ENCODE measurements around the gene ZNF302. TPM values are rescaled to one million over a fixed set of nuclear protein-coding genes. Genes with fewer than 3 reads are reported as not detected.
A peak's percentile ranks its signal among the peaks of the same experiment; 100 is the strongest.

Gene ZNF302
- total RNA-seq, 1 donor from 2014 or later, result 16.2 TPM

- H3K36me3 ChIP-seq (ENCODE audit: control insufficient read depth in 3 of 3, insufficient read depth in 3 of 3, low read length in 3 of 3), result no peaks in the 10 kb centered on the region
- no peak overlapping the region for H3K4me3 ChIP-seq (ENCODE audit: low read length in 3 of 3)
- no peak overlapping the region for H3K27ac ChIP-seq (ENCODE audit: low read depth, low read length)
- H3K9me3 ChIP-seq (ENCODE audit: control insufficient read depth in 3 of 3, low read length in 3 of 3), result no peaks in the 10 kb centered on the region
- H3K9ac ChIP-seq (ENCODE audit: low read depth in 1 of 3, low read length in 3 of 3), result no peak overlapping the region
- H3K27me3 ChIP-seq (ENCODE audit: control insufficient read depth in 3 of 3, insufficient read depth in 3 of 3, low read length in 3 of 3), result no peaks in the 10 kb centered on the region
- no peaks in the 10 kb centered on the region for H3K4me1 ChIP-seq (ENCODE audit: control insufficient read depth in 3 of 3, insufficient read depth in 3 of 3, low read length in 3 of 3)
Observed at GRCh38 chr19:34713262-34713637, 35.8 kb downstream of the ZNF302 start.

DNA sequence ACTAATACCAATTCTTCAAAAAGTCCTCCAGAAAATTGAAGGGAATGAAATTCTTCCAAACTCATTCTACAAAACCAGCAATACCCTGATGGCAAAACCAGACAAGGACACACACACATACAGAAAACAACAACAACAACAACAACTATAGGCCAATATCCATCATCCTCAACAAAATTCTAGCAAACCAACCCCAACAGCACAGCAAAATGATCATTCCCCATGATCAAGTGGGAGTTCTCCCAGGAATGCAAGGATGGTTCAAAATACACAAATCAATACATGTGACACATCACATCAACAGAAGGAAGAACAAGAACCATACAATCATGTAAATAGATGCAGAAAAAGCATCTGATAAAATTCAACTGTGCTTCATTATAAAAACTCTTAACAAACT, 37.9 kb downstream of the ZNF302 start:
- H3K9ac ChIP-seq (ENCODE audit: low read depth in 1 of 3, low read length in 3 of 3), result no peak overlapping the region
- H3K27me3 ChIP-seq (ENCODE audit: control insufficient read depth in 3 of 3, insufficient read depth in 3 of 3, low read length in 3 of 3), result no peaks in the 10 kb centered on the region
- no peak overlapping the region for H3K27ac ChIP-seq (ENCODE audit: low read depth, low read length)
- H3K9me3 ChIP-seq (ENCODE audit: control insufficient read depth in 3 of 3, low read length in 3 of 3), result no peaks in the 10 kb centered on the region
- H3K36me3 ChIP-seq (ENCODE audit: control insufficient read depth in 3 of 3, insufficient read depth in 3 of 3, low read length in 3 of 3), result no peaks in the 10 kb centered on the region
- no peak overlapping the region for H3K4me3 ChIP-seq (ENCODE audit: low read length in 3 of 3)
- H3K4me1 ChIP-seq (ENCODE audit: control insufficient read depth in 3 of 3, insufficient read depth in 3 of 3, low read length in 3 of 3), result no peaks in the 10 kb centered on the region

- H3K36me3 ChIP-seq (ENCODE audit: control insufficient read depth in 3 of 3, insufficient read depth in 3 of 3, low read length in 3 of 3), result no peaks in the 10 kb centered on the region
- peaks cover 3 to 9% (median 9%) of the 10 kb centered on the region in 3 donors for H3K27me3 ChIP-seq (ENCODE audit: control insufficient read depth in 3 of 3, insufficient read depth in 3 of 3, low read length in 3 of 3)
- H3K9ac ChIP-seq (ENCODE audit: low read depth in 1 of 3, low read length in 3 of 3), result no peak overlapping the region
- H3K4me1 ChIP-seq (ENCODE audit: control insufficient read depth in 3 of 3, insufficient read depth in 3 of 3, low read length in 3 of 3), result no peaks in the 10 kb centered on the region
- H3K27ac ChIP-seq (ENCODE audit: low read depth, low read length), result no peak overlapping the region
- H3K9me3 ChIP-seq (ENCODE audit: control insufficient read depth in 3 of 3, low read length in 3 of 3), result no peaks in the 10 kb centered on the region
- no peak overlapping the region for H3K4me3 ChIP-seq (ENCODE audit: low read length in 3 of 3)
Observed at GRCh38 chr19:34722353-34722752, 44.9 kb downstream of the ZNF302 start.

DNA sequence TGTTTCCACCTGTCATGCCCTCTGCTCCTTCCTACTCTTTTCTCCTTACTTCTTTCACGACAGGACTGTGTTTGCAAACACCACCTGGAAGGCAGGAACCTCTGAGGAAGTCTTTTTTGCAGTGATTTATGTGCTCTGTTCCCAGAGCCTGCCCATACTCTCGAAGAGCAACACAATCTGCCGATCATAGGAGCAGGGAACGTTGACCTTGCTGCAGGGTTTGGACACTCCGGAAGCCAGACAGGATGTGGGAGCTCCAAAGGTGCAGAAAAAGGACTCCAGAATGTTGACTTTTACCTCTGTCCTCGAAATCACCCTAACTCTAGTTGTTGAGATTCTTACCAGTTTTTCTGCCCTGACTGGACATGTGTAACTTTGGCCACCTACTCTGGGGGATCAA, 47.9 kb downstream of the ZNF302 start:
- Histone ChIP-seq H3K4me3 (ENCODE audit: low read length in 3 of 3) (no peak overlapping the region), H3K27ac (ENCODE audit: low read depth, low read length) (no peak overlapping the region), H3K9me3 (ENCODE audit: control insufficient read depth in 3 of 3, low read length in 3 of 3) (no peaks in the 10 kb centered on the region), H3K36me3 (ENCODE audit: control insufficient read depth in 3 of 3, insufficient read depth in 3 of 3, low read length in 3 of 3) (no peaks in the 10 kb centered on the region), H3K27me3 (ENCODE audit: control insufficient read depth in 3 of 3, insufficient read depth in 3 of 3, low read length in 3 of 3) (peaks cover 3 to 12% (median 9%) of the 10 kb centered on the region in 3 donors), H3K4me1 (ENCODE audit: control insufficient read depth in 3 of 3, insufficient read depth in 3 of 3, low read length in 3 of 3) (no peaks in the 10 kb centered on the region), H3K9ac (ENCODE audit: low read depth in 1 of 3, low read length in 3 of 3) (no peak overlapping the region)

DNA sequence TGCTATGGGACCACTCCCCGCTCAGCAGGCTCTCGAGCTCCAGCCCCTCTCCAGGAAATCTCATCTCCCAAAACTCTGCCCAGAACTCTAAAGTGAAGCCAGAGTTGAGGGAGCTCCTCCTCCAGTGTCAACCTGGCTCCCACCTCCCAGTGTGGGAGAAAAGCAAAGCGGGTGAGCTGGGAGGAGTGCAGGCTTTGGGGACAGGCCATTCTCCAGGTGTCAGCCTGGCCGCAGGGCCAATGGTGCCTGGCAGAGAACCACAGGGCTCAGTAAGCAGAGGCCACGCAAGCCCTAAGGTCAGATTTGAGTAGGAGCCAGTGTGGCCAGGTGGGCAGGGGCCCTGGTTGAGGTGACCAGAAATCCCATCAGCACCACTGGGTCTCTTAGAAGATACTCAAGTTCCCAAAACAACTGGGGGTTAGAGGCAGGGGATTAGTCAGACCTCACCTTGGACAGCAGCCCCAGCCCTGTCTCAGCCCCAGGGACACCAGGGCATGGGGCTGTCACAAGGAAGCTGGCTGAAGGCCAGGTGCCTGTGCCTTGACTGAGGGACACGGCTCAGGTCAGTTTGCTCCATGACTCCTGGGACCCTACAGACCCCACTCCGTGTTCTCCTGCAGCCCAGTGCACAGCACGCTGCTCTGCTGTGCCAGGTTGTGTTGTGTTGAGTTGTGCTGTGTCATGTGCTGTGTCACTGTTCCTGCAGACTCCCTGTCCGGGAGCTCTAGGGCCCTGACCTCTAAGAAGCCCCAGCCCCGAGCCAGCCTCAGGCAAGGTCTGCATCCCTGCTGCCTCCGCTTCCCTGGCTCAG, 53.7 kb downstream of the ZNF302 start:
- H3K27ac ChIP-seq (ENCODE audit: low read depth, low read length), result no peak overlapping the region
- H3K9me3 ChIP-seq (ENCODE audit: control insufficient read depth in 3 of 3, low read length in 3 of 3), result no peaks in the 10 kb centered on the region
- peaks cover 23 to 36% (median 29%) of the 10 kb centered on the region in 3 donors for H3K4me1 ChIP-seq (ENCODE audit: control insufficient read depth in 3 of 3, insufficient read depth in 3 of 3, low read length in 3 of 3)
- peak overlapping the region in 1 of 3 donors; percentile 40 for H3K9ac ChIP-seq (ENCODE audit: low read depth in 1 of 3, low read length in 3 of 3)
- H3K36me3 ChIP-seq (ENCODE audit: control insufficient read depth in 3 of 3, insufficient read depth in 3 of 3, low read length in 3 of 3), result peaks cover 8 to 13% (median 9%) of the 10 kb centered on the region in 3 donors
- no peak overlapping the region for H3K4me3 ChIP-seq (ENCODE audit: low read length in 3 of 3)
- peaks cover 0 to 7% (median 2%) of the 10 kb centered on the region in 3 donors for H3K27me3 ChIP-seq (ENCODE audit: control insufficient read depth in 3 of 3, insufficient read depth in 3 of 3, low read length in 3 of 3)

DNA sequence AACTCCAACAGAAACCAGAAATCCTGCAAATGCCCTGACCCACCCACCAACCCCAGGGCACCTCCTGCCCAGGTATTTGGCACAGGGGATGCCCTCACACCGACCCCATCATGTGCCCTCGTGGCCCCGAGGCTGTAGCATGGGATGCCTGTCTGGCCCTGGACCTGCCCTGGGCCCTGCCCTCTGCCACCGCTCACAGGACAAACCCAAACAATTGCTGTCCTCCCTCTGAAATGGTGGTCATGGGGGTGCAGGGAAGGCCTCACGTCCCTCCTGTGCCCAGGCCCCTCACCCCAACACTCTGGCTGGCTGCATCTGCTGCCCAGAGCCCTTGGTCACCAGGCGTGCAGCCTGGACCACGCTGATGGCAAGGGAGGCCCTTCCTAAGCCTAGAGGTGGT, 54.5 kb downstream of the ZNF302 start:
- peaks cover 25 to 38% (median 31%) of the 10 kb centered on the region in 3 donors for H3K4me1 ChIP-seq (ENCODE audit: control insufficient read depth in 3 of 3, insufficient read depth in 3 of 3, low read length in 3 of 3)

DNA sequence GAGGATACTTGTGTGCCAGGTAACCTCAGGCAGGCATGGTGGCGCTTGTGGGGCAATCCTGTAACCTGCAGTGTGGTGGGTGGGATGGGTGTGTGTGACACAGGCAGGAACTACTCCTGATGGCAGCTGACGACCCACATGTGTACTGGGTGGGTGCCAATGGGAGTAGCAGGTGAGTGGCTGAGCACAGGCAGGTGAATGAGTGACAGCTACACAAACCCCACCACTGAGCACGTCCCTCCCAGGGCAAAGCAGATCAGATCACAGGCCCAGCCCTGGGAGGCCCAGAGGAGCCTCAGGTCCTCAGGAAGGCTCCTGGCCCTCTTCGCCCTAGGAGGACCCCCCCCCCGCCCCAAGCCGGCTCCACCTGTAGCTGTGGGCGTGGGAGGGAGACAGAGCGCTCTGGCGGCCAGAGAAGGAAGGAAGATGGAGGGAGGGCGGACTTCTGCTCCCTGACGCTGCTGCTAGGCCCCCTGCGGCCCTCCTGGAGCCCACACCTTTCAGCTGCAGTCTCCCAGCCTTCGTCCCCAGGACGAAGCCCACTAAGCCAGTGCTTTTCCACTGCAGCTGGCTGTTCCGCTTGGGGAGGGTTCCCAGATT, 55.2 kb downstream of the ZNF302 start:
- H3K4me1 ChIP-seq (ENCODE audit: control insufficient read depth in 3 of 3, insufficient read depth in 3 of 3, low read length in 3 of 3), result peaks cover 25 to 38% (median 31%) of the 10 kb centered on the region in 3 donors
- H3K27ac ChIP-seq (ENCODE audit: low read depth, low read length), result peak overlapping the region; percentile 99
- no peaks in the 10 kb centered on the region for H3K9me3 ChIP-seq (ENCODE audit: control insufficient read depth in 3 of 3, low read length in 3 of 3)
- H3K36me3 ChIP-seq (ENCODE audit: control insufficient read depth in 3 of 3, insufficient read depth in 3 of 3, low read length in 3 of 3), result peaks cover 14 to 19% (median 14%) of the 10 kb centered on the region in 3 donors
- peaks cover 0 to 2% (median 0%) of the 10 kb centered on the region in 3 donors for H3K27me3 ChIP-seq (ENCODE audit: control insufficient read depth in 3 of 3, insufficient read depth in 3 of 3, low read length in 3 of 3)
- peak overlapping the region; percentile 73 to 97 (median 95) for H3K4me3 ChIP-seq (ENCODE audit: low read length in 3 of 3)
- H3K9ac ChIP-seq (ENCODE audit: low read depth in 1 of 3, low read length in 3 of 3), result peak overlapping the region; percentile 96 to 98 (median 96)

More for the DNA sequence above, 54.5 kb downstream of the ZNF302 start:
- Histone ChIP-seq H3K36me3 (ENCODE audit: control insufficient read depth in 3 of 3, insufficient read depth in 3 of 3, low read length in 3 of 3) (peaks cover 9 to 16% (median 12%) of the 10 kb centered on the region in 3 donors), H3K27me3 (ENCODE audit: control insufficient read depth in 3 of 3, insufficient read depth in 3 of 3, low read length in 3 of 3) (peaks cover 0 to 3% (median 0%) of the 10 kb centered on the region in 3 donors), H3K9ac (ENCODE audit: low read depth in 1 of 3, low read length in 3 of 3) (peak overlapping the region in 1 of 3 donors; percentile 40), H3K27ac (ENCODE audit: low read depth, low read length) (no peak overlapping the region), H3K9me3 (ENCODE audit: control insufficient read depth in 3 of 3, low read length in 3 of 3) (no peaks in the 10 kb centered on the region), H3K4me3 (ENCODE audit: low read length in 3 of 3) (peak overlapping the region in 1 of 3 donors; percentile 6)

DNA sequence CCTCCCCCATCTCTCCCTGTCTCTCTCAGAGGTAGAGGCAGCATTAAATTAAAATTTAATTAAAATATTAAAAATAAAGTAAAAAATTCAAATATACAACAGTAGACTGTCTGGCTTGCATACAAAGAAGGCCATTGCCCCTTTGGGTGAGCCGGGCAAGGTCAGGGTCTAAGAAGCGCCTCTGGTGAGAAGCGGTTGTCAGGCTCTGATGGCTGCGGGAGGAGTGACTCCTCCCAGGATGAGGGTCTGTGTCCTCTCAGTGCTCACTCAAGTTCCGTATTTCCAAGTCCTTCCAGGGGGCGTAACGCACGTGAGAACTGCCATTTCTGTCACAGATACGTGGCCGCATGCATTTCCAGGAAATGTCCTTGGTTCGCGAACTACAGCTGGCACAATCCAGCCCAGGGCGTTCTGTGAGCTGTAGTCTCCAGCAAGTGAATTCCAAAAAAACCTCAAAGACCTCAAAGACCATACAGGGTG, 55.8 kb downstream of the ZNF302 start:
- Histone ChIP-seq H3K27me3 (ENCODE audit: control insufficient read depth in 3 of 3, insufficient read depth in 3 of 3, low read length in 3 of 3) (no peaks in the 10 kb centered on the region), H3K4me3 (ENCODE audit: low read length in 3 of 3) (peak overlapping the region; percentile 73 to 97 (median 95)), H3K9ac (ENCODE audit: low read depth in 1 of 3, low read length in 3 of 3) (peak overlapping the region; percentile 96 to 98 (median 96)), H3K27ac (ENCODE audit: low read depth, low read length) (peak overlapping the region; percentile 99), H3K9me3 (ENCODE audit: control insufficient read depth in 3 of 3, low read length in 3 of 3) (no peaks in the 10 kb centered on the region), H3K4me1 (ENCODE audit: control insufficient read depth in 3 of 3, insufficient read depth in 3 of 3, low read length in 3 of 3) (peaks cover 25 to 38% (median 31%) of the 10 kb centered on the region in 3 donors), H3K36me3 (ENCODE audit: control insufficient read depth in 3 of 3, insufficient read depth in 3 of 3, low read length in 3 of 3) (peaks cover 16 to 23% (median 19%) of the 10 kb centered on the region in 3 donors)

DNA sequence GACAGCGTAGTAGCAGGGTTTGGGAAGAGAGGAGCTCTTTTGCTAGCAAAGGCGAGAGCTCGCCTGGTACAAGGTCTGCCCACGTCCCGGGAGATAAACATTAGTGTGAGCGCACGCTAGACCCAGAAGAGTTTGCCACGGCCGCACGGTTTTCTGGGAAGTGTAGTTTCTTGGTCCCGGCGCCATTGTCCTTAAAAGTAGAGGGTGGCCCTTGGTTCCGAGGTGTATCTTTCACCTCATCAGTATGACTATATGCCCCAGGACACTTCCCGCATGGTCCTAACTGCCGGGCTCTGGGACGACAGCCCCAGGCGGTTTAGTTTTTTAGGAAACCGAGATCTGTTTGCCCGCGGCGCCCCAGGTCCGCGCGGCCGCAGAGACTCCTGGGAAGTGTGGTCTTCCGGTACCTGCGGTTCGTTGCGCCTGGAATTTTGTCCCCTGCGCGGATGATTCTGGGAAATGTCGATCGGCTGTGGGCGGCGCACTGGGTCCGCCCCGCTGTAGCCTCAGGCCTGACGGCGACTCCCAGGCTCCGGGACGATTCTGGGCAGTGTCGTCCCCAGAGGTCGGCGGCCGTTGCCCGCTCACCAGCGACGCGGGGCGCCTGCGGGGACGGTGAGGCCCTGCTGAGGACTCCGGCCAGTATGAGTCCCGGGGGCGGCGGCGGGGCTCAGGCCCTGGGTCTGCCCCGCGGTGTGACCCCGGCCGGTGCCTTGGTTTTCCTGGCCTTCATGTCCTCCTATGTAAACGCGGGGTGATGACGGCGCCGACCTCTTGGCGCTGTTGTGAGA, 56.5 kb downstream of the ZNF302 start, which contains the start of gene ZNF181:
TSS of gene ZNF181 (plus strand) at position 498 of the 791 bp plus-strand sequence. CDS start 795 bp downstream, outside the sequence.
- Histone ChIP-seq H3K27me3 (ENCODE audit: control insufficient read depth in 3 of 3, insufficient read depth in 3 of 3, low read length in 3 of 3) (no peaks in the 10 kb centered on the region), H3K36me3 (ENCODE audit: control insufficient read depth in 3 of 3, insufficient read depth in 3 of 3, low read length in 3 of 3) (peaks cover 18 to 26% (median 25%) of the 10 kb centered on the region in 3 donors), H3K4me1 (ENCODE audit: control insufficient read depth in 3 of 3, insufficient read depth in 3 of 3, low read length in 3 of 3) (peaks cover 25 to 38% (median 31%) of the 10 kb centered on the region in 3 donors), H3K27ac (ENCODE audit: low read depth, low read length) (peak within 1 kb of the TSS; percentile 99), H3K9ac (ENCODE audit: low read depth in 1 of 3, low read length in 3 of 3) (peak within 1 kb of the TSS; percentile 96 to 98 (median 96)), H3K4me3 (ENCODE audit: low read length in 3 of 3) (peak within 1 kb of the TSS; percentile 73 to 97 (median 95)), H3K9me3 (ENCODE audit: control insufficient read depth in 3 of 3, low read length in 3 of 3) (no peaks in the 10 kb centered on the region)

All from skeletal muscle tissue (tissue), 4 donors.